Neural progenitor cell (in vitro differentiated cells): ENCODE measurements around the gene PRIMA1.

Experiments used
- EZH2 ChIP-seq: fragments of 200-600 bp; sonication (generic); IDR thresholded peaks from 2 replicates; pipeline ENCODE4 v1.6.1; 2017; ENCODE audit warnings: antibody characterized with exemption, mild to moderate bottlenecking, moderate library complexity
- EZH2phosphoT487 ChIP-seq: fragments of 200-600 bp; sonication (generic); IDR thresholded peaks from 2 replicates; pipeline ENCODE4 v1.6.1; 2017; ENCODE audit warnings: antibody characterized with exemption
- TF ChIP-seq, protein P1 (sequence below): fragments of 200-600 bp; sonication (generic); IDR thresholded peaks from 2 replicates; pipeline ENCODE4 v1.5.1; 2017; ENCODE audit warnings: antibody characterized with exemption, mild to moderate bottlenecking

DNA sequence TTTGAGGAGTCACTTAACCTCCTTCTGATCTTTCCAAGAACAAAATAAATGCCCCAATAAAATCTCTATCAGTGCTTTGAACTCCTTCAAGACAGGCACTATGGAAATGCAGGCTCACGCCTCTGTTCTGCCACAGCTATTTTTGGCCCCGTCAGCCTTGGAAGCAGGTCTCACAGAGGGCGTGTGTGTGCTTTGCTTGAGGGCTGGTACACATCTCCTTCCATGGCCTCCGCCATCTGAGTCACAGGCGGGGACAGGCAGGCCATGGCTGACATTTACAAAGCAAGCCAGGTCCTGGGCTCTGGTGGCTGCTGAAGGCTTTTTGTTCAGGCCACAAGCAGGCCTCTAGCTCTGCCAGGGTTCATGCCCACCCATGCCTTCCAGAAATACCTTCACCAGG, 16.0 kb downstream of the PRIMA1 start:
- TF ChIP-seq, protein P1, sequence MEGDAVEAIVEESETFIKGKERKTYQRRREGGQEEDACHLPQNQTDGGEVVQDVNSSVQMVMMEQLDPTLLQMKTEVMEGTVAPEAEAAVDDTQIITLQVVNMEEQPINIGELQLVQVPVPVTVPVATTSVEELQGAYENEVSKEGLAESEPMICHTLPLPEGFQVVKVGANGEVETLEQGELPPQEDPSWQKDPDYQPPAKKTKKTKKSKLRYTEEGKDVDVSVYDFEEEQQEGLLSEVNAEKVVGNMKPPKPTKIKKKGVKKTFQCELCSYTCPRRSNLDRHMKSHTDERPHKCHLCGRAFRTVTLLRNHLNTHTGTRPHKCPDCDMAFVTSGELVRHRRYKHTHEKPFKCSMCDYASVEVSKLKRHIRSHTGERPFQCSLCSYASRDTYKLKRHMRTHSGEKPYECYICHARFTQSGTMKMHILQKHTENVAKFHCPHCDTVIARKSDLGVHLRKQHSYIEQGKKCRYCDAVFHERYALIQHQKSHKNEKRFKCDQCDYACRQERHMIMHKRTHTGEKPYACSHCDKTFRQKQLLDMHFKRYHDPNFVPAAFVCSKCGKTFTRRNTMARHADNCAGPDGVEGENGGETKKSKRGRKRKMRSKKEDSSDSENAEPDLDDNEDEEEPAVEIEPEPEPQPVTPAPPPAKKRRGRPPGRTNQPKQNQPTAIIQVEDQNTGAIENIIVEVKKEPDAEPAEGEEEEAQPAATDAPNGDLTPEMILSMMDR = no peak
- TF ChIP-seq EZH2 (no peak), EZH2phosphoT487 (no peak)
